ENCODE data around the gene LAMA4. TPM values are rescaled to one million over a fixed set of nuclear protein-coding genes. Genes with fewer than 3 reads are reported as not detected.
A peak's percentile ranks its signal among the peaks of the same experiment; 100 is the strongest.

Gene LAMA4
- total RNA-seq, 4 donors from 2014 or later = 261 to 336 (median 303) TPM

- peak overlapping the region; percentile 85 to 89 (median 87) for H3K27ac ChIP-seq (replicated peaks in 1 of 4)
- TF ChIP-seq CTCF (IDR thresholded peaks at IDR 0.05) (no peak), POLR2A (IDR thresholded peaks at IDR 0.05; ENCODE audit: low read depth) (no peak), POLR2AphosphoS5 (IDR thresholded peaks at IDR 0.05) (no peak), EP300 (IDR thresholded peaks at IDR 0.05) (no peak)
- 46% methylated on average over 6 of the region's 6 CpGs for WGBS
- peaks cover 0 to 44% (median 11%) of the 10 kb centered on the region in 4 donors for H3K36me3 ChIP-seq
- no peak for DNase-seq (ENCODE audit: extremely low spot score)
- intact Hi-C loops (cut with DNase I) = loop anchor here (5.0 kb wide), 1 partner anchor 35 kb away; the partner anchor contains the start of gene LAMA4
- H3K9me3 ChIP-seq = no peaks in the 10 kb centered on the region
- peaks cover 54 to 97% (median 91%) of the 10 kb centered on the region in 4 donors for H3K4me1 ChIP-seq
- no peak overlapping the region for H3K4me3 ChIP-seq
- no peaks in the 10 kb centered on the region for H3K27me3 ChIP-seq
Measured at GRCh38 chr6:112216662-112217551, 37.5 kb downstream of the LAMA4 start.

- H3K9me3 ChIP-seq = no peaks in the 10 kb centered on the region
- 64% methylated on average over 7 of the region's 7 CpGs for WGBS
- DNase-seq (ENCODE audit: extremely low spot score) = no peak
- H3K36me3 ChIP-seq = peaks cover 0 to 57% (median 14%) of the 10 kb centered on the region in 4 donors
- intact Hi-C loops (cut with DNase I) = loop anchor here (5.0 kb wide), 1 partner anchor 37 kb away; the partner anchor contains the start of gene LAMA4
- peaks cover 53 to 97% (median 87%) of the 10 kb centered on the region in 4 donors for H3K4me1 ChIP-seq
- no peaks in the 10 kb centered on the region for H3K27me3 ChIP-seq
- H3K27ac ChIP-seq (replicated peaks in 1 of 4) = peak overlapping the region; percentile 85 to 89 (median 87)
- no peak overlapping the region for H3K4me3 ChIP-seq
- peak in 1 of 2 donors; percentile 4 for TF ChIP-seq POLR2AphosphoS5 (IDR thresholded peaks at IDR 0.05)
- no peak for TF ChIP-seq CTCF (IDR thresholded peaks at IDR 0.05)
Measured at GRCh38 chr6:112215488-112216284, 38.7 kb downstream of the LAMA4 start.

- H3K4me3 ChIP-seq = no peak overlapping the region
- H3K4me1 ChIP-seq = peaks cover 53 to 97% (median 85%) of the 10 kb centered on the region in 4 donors
- no peaks in the 10 kb centered on the region for H3K9me3 ChIP-seq
- H3K27me3 ChIP-seq = no peaks in the 10 kb centered on the region
- TF ChIP-seq POLR2AphosphoS5 (IDR thresholded peaks at IDR 0.05) = peak in 1 of 2 donors; percentile 11
- TF ChIP-seq CTCF (IDR thresholded peaks at IDR 0.05) = no peak
- 43% methylated on average over 2 of the region's 2 CpGs for WGBS
- DNase-seq (ENCODE audit: extremely low spot score) = no peak
- peaks cover 0 to 65% (median 17%) of the 10 kb centered on the region in 4 donors for H3K36me3 ChIP-seq
- intact Hi-C loops (cut with DNase I) = loop anchor here (5.0 kb wide), 1 partner anchor 37 kb away; the partner anchor contains the start of gene LAMA4
- peak overlapping the region; percentile 61 to 87 (median 86) for H3K27ac ChIP-seq (replicated peaks in 1 of 4)
Measured at GRCh38 chr6:112214739-112215269, 39.6 kb downstream of the LAMA4 start.

- Histone ChIP-seq H3K4me3 (no peak overlapping the region), H3K27ac (replicated peaks in 1 of 4) (peak overlapping the region in 3 of 4 donors; percentile 26 to 68 (median 55)), H3K4me1 (peaks cover 30 to 97% (median 84%) of the 10 kb centered on the region in 4 donors), H3K9me3 (no peaks in the 10 kb centered on the region), H3K27me3 (no peaks in the 10 kb centered on the region), H3K36me3 (peaks cover 13 to 91% (median 32%) of the 10 kb centered on the region in 4 donors)
- TF ChIP-seq POLR2AphosphoS5 (IDR thresholded peaks at IDR 0.05) (no peak), CTCF (IDR thresholded peaks at IDR 0.05) (no peak), POLR2A (IDR thresholded peaks at IDR 0.05; ENCODE audit: low read depth) (no peak), EP300 (IDR thresholded peaks at IDR 0.05) (no peak)
- intact Hi-C loops (cut with DNase I) = no loop called here
- WGBS = 85% methylated on average over 2 of the region's 2 CpGs
- no peak for DNase-seq (ENCODE audit: extremely low spot score)
Measured at GRCh38 chr6:112210852-112211251, 43.5 kb downstream of the LAMA4 start.
